ENCODE results near the gene PRKCH. TPM values are rescaled to one million over a fixed set of nuclear protein-coding genes. Genes with fewer than 3 reads are reported as not detected.

Gene PRKCH
- total and polyA plus RNA-seq, 10 of the 15 experiments (the other 5 are each of a cell fraction or from before 2014, with no cell fraction given), result 10.7 to 140 (median 33.2) TPM

- BruUV-seq (replicated peaks), result no TSS peak
- in situ Hi-C loops (cut with MboI) (no loop called here), intact Hi-C loops (cut with micrococcal nuclease; ENCODE audit: unreplicated experiment) (loop anchor here (5.0 kb wide), 1 partner anchor 110 kb away; no protein-coding TSS in a partner anchor)
- peaks cover 5 to 11% of the 10 kb centered on the region in 2 experiments; a peak in 3 of 4 replicates for H3K36me3 ChIP-seq (ENCODE audit: control insufficient read depth in 2 of 2, insufficient read depth in 2 of 2, low read length in 1 of 2)
- no peak for FAIRE-seq
- no peak overlapping the region for H2AFZ ChIP-seq (ENCODE audit: control insufficient read depth, low read depth, low read length)
- no peak overlapping the region for H3K9ac ChIP-seq (ENCODE audit: control insufficient read depth, insufficient read depth, low read length)
- TF ChIP-seq TARDBP (IDR thresholded peaks at IDR 0.05; ENCODE audit: borderline replicate concordance) (no peak), ZNF207 (IDR thresholded peaks at IDR 0.05; ENCODE audit: borderline replicate concordance) (no peak), CUX1 (IDR thresholded peaks at IDR 0.05; ENCODE audit: insufficient replicate concordance, low read depth, low read length) (no peak), ZNF687 (IDR thresholded peaks at IDR 0.05) (no peak)
- no peaks in the 10 kb centered on the region for H4K20me1 ChIP-seq (ENCODE audit: control insufficient read depth, insufficient read depth)
- no peaks in the 10 kb centered on the region for H3K79me2 ChIP-seq (ENCODE audit: control insufficient read depth, insufficient read depth, low read length)
- H3K4me3 ChIP-seq, result no peak overlapping the region
- H3K4me2 ChIP-seq (ENCODE audit: control insufficient read depth, insufficient read depth), result no peak overlapping the region; the same call in 1 of the 2 replicates
- ChIA-PET POLR2A (interaction anchor here (1.2 to 1.8 kb wide), 3 partner anchors 12 to 111 kb away, joined by 3 to 5 read pairs (median 3); no protein-coding TSS in a partner anchor), SMC1A (ENCODE audit: uncharacterized antibody, unreplicated experiment) (interaction anchor here (0.7 to 3.7 kb wide), 16 partner anchors 14 to 286 kb away, joined by 3 to 19 read pairs (median 4); no protein-coding TSS in a partner anchor), RAD21 (ENCODE audit: unreplicated experiment) (interaction anchor here (1.0 to 2.2 kb wide), 18 partner anchors 15 to 200 kb away, joined by 3 to 6 read pairs (median 4); no protein-coding TSS in a partner anchor), CTCF (interaction anchor here (0.8 to 2.3 kb wide), 8 partner anchors 13 to 285 kb away, joined by 3 to 7 read pairs (median 6); no protein-coding TSS in a partner anchor)
- H3K9me3 ChIP-seq (replicated peaks; ENCODE audit: control insufficient read depth, insufficient read depth, low read length), result no peaks in the 10 kb centered on the region
- 100% methylated on average over 4 of the region's 4 CpGs for WGBS (ENCODE audit: insufficient coverage, insufficient replicate concordance, low lambda C conversion rate, missing lambda C conversion rate)
- H3K27ac ChIP-seq (ENCODE audit: control insufficient read depth, insufficient read depth), result peak overlapping the region; percentile 64
- no peaks in the 10 kb centered on the region for H3K27me3 ChIP-seq (replicated peaks in 1 of 2; ENCODE audit: control insufficient read depth in 2 of 2, insufficient read depth in 2 of 2, low read length in 1 of 2)
- no peak for DNase-seq (ENCODE audit: low read depth, low spot score)
- H3K4me1 ChIP-seq (ENCODE audit: control insufficient read depth, insufficient read depth, low read length), result peaks cover 15% of the 10 kb centered on the region
- no peak for ATAC-seq
Measured at GRCh38 chr14:61552241-61552640, 230.9 kb downstream of the PRKCH start.

Data from GM12878 (cell line).